ENCODE measurements around the gene ELF1.

ELF1 gene

GRCh38 chr13:40995997-40996396 lies 23.1 kb downstream of the ELF1 start:
- Histone ChIP-seq H2AFZ (ENCODE audit: low read length) (no peak overlapping the region), H3K4me2 (ENCODE audit: low read depth, low read length, poor library complexity, severe bottlenecking) (peak overlapping the region; percentile 52), H3K27me3 (ENCODE audit: insufficient read depth, low read length, poor library complexity, severe bottlenecking) (no peaks in the 10 kb centered on the region), H3K79me2 (ENCODE audit: insufficient read depth, low read length) (peaks cover 100% of the 10 kb centered on the region), H4K20me1 (ENCODE audit: insufficient read depth, low read length, poor library complexity, severe bottlenecking) (peaks cover 100% of the 10 kb centered on the region), H3K9me3 (ENCODE audit: insufficient read depth, low read depth, low read length) (no peaks in the 10 kb centered on the region), H3K4me3 (ENCODE audit: low read length, poor library complexity, severe bottlenecking) (no peak overlapping the region), H3K36me3 (ENCODE audit: insufficient read depth, low read length) (peaks cover 80% of the 10 kb centered on the region), H3K9me2 (replicated peaks; ENCODE audit: low read depth, low read length) (no peaks in the 10 kb centered on the region), H3K9ac (ENCODE audit: low read depth, low read length, poor library complexity, severe bottlenecking) (no peak overlapping the region), H3F3A (ENCODE audit: low read depth) (no peaks in the 10 kb centered on the region), H3K4me1 (ENCODE audit: insufficient read depth, low read length, poor library complexity, severe bottlenecking) (peaks cover 73% of the 10 kb centered on the region)
- TF ChIP-seq EZH2phosphoT487 (IDR thresholded peaks at IDR 0.05; ENCODE audit: borderline replicate concordance), result no peak
- TF ChIP-seq CTCF (conservative IDR thresholded peaks at IDR 0.05; ENCODE audit: low read length), result no peak

GRCh38 chr13:40994581-40995230 lies 24.4 kb downstream of the ELF1 start:
- no peak overlapping the region for H3K4me3 ChIP-seq (ENCODE audit: low read length, poor library complexity, severe bottlenecking)
- TF ChIP-seq CTCF (conservative IDR thresholded peaks at IDR 0.05; ENCODE audit: low read length), result no peak
- no peak for TF ChIP-seq EZH2phosphoT487 (IDR thresholded peaks at IDR 0.05; ENCODE audit: borderline replicate concordance)
- H4K20me1 ChIP-seq (ENCODE audit: insufficient read depth, low read length, poor library complexity, severe bottlenecking), result peaks cover 100% of the 10 kb centered on the region
- no peaks in the 10 kb centered on the region for H3K9me2 ChIP-seq (replicated peaks; ENCODE audit: low read depth, low read length)
- peaks cover 72% of the 10 kb centered on the region for H3K36me3 ChIP-seq (ENCODE audit: insufficient read depth, low read length)
- peak overlapping the region; percentile 52 for H3K4me2 ChIP-seq (ENCODE audit: low read depth, low read length, poor library complexity, severe bottlenecking)
- H3F3A ChIP-seq (ENCODE audit: low read depth), result no peaks in the 10 kb centered on the region
- peaks cover 100% of the 10 kb centered on the region for H3K79me2 ChIP-seq (ENCODE audit: insufficient read depth, low read length)
- peaks cover 75% of the 10 kb centered on the region for H3K4me1 ChIP-seq (ENCODE audit: insufficient read depth, low read length, poor library complexity, severe bottlenecking)
- H3K9ac ChIP-seq (ENCODE audit: low read depth, low read length, poor library complexity, severe bottlenecking), result no peak overlapping the region
- no peaks in the 10 kb centered on the region for H3K27me3 ChIP-seq (ENCODE audit: insufficient read depth, low read length, poor library complexity, severe bottlenecking)
- no peak overlapping the region for H2AFZ ChIP-seq (ENCODE audit: low read length)
- no peaks in the 10 kb centered on the region for H3K9me3 ChIP-seq (ENCODE audit: insufficient read depth, low read depth, low read length)

- H3F3A ChIP-seq (ENCODE audit: low read depth), result no peaks in the 10 kb centered on the region
- H3K9me2 ChIP-seq (replicated peaks; ENCODE audit: low read depth, low read length), result no peaks in the 10 kb centered on the region
- peak overlapping the region; percentile 52 for H3K4me2 ChIP-seq (ENCODE audit: low read depth, low read length, poor library complexity, severe bottlenecking)
- H3K27me3 ChIP-seq (ENCODE audit: insufficient read depth, low read length, poor library complexity, severe bottlenecking), result no peaks in the 10 kb centered on the region
- no peak overlapping the region for H3K9ac ChIP-seq (ENCODE audit: low read depth, low read length, poor library complexity, severe bottlenecking)
- H2AFZ ChIP-seq (ENCODE audit: low read length), result no peak overlapping the region
- no peak for TF ChIP-seq CTCF (conservative IDR thresholded peaks at IDR 0.05; ENCODE audit: low read length)
- no peak for TF ChIP-seq EZH2phosphoT487 (IDR thresholded peaks at IDR 0.05; ENCODE audit: borderline replicate concordance)
- H3K9me3 ChIP-seq (ENCODE audit: insufficient read depth, low read depth, low read length), result no peaks in the 10 kb centered on the region
- peaks cover 69% of the 10 kb centered on the region for H3K4me1 ChIP-seq (ENCODE audit: insufficient read depth, low read length, poor library complexity, severe bottlenecking)
- peaks cover 68% of the 10 kb centered on the region for H3K36me3 ChIP-seq (ENCODE audit: insufficient read depth, low read length)
- H4K20me1 ChIP-seq (ENCODE audit: insufficient read depth, low read length, poor library complexity, severe bottlenecking), result peaks cover 100% of the 10 kb centered on the region
- H3K4me3 ChIP-seq (ENCODE audit: low read length, poor library complexity, severe bottlenecking), result no peak overlapping the region
- peaks cover 100% of the 10 kb centered on the region for H3K79me2 ChIP-seq (ENCODE audit: insufficient read depth, low read length)
Measured at GRCh38 chr13:40993987-40994386, 25.1 kb downstream of the ELF1 start.
